Measurements from ENCODE around the gene ODF4.
"Not testable (repeated sequence)": the region's sequence is repeated elsewhere in the genome, so short reads cannot be mapped to it uniquely, and the experiment has no call there.

ODF4 gene

DNA sequence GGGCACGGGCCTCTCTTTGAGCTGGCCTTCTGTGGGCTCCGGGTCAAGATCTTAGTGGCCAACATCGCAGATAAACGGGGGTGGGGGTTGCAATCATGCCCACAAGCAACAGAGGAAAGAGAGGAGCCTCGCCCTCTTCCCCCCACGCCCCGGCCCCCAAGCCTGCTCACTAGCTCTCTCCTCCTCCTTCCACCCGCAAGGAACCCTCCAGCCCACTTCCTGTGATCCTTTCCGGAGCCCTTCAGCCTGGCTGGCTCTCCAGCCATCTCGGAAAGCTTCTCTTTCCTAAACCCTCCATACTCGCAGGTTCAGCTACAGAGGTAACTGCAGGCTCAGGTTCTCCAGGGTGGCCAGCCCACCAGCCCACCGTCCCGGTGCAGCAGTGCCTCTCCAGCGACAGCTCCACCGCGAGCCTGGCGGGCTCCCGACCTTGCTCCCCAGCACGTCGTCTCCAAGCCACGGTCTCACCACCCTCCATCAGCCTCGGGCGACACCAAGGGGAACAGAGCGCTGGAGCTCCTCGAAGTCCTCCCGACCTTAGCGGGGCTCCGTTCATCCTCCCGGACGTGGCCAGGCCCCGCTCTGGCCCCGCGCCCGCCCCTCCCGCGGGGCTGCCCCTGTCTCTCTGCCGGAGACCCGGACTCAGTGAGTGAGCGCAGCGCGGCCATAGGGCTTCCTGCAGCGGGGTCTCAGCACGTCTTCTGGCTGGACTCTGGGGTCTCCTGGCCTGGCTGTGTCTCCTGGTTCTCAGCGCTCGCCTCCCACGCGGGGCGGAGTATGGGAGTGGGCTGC is 12.9 kb upstream of the ODF4 start:
- peak; percentile 2 to 31 for DNase-seq

DNA sequence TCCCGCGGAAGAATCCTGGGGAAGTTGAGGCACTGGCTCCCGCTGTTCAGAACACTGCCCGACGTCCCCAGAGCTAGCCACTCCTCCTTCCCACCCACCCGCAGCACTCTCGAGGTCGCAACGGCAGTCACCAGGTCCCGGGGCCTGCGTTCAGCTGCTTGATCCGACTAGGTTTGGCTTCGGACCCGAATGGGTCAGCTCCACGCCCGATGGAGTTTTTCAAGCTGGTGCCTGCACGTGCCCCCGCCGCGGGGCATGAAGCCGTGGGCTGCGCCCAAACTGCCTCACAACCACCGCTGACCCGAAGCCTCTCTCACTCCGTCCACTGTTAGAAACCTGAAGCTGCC is 12.4 kb upstream of the ODF4 start:
- no peak for DNase-seq

DNA sequence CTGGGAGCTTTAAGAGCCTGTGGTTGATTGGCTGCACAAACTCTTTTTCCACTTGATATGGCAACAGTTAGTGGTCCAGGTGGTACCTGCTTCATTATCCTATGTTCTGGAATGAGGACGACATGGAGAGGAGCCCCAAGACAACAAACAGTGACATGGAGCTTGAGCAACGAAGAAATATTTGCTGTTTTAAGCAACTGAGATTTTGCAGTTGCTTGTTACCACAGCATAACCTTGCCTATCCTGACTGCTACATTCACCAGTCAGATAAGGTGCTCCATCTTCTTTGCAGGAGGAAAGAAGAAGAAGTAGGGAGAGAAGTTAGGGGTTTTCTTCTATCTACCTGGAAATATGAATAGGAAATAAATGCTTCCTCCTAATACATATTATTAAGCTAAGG is 7.5 kb upstream of the ODF4 start:
- no peak for DNase-seq

DNA sequence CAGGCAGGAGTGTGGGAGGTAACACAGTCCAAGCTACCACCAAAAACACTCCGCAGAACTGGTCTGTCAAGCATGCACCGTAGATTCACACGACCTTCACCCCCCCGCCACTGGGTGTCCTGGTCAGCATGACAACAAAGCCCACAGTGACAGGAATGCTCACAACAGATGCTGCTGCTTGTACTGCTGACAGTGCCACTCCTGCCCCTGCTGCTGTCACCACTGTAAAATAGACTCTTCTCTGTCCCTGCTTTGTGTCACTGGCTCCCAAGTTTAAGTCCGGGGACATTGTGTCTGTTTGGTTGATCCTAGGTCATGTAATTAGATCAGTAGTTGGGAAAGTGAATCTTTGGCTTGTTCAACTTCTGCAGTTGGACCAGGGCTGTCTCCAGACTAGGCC is 7.0 kb upstream of the ODF4 start:
- DNase-seq, result no peak

DNA sequence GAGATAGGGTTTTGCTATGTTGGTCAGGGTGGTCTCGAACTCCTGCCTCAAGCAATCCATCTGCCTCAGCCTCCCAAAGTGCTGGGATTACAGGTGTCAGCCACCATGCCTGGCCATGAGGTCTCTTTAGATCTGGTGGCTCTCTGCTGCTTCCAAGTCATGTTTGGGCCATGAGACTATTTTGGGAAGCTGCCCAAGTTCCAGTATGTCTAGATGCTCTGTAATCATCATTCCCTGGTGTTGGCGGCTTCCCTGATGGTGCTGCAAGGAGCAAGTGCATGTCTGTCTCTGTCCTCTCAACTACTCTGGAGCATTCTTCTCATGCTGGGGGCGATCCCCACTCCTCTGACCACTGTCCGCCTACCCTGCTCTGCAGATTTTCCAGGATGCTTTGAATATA is 6.4 kb upstream of the ODF4 start:
- no peak for DNase-seq

DNA sequence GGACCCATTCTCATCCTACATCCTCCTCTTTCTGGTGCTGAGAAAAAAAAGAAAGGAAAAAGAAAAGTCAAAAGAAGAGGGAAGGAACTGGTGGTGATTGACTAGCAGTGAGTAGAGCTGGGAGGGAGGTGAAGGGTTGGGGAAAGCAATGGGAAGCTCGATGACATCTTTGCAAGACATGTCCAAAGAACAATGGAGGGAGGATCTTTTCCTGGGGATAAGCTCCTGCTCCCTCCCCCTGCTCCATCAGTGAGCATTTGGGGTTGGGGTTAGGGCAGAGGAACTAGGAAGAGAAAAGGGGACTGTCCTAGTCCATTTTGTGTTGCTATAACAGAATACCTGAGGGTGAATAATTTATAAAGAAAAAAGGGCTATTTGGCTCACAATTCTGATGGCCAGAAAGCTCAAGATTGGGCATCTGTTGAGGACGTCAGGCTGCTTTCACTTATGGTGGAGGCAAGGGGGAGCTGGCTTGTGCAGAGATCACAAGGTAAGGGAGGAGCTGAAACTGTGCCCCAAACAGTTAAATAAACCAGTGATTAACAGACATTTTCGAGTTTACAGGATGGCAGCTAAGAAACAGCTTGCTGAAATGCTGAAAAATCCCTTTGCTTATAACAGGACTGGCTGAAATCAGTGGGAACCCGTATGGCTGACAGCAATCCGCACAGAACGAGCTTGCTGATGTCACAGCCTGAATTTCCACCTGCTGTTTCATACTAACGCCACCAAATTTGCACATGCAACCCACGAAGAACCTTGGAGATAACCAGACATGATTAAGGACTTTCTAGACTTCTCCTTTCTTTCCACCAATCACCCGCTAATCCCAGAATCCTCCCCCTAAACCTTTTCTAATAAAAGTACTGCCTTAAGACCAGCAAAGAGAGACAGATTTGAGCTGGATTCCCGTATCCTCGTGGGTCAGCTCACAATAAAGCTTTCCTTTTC is 1.6 kb upstream of the ODF4 start:
- DNase-seq, result no peak

DNA sequence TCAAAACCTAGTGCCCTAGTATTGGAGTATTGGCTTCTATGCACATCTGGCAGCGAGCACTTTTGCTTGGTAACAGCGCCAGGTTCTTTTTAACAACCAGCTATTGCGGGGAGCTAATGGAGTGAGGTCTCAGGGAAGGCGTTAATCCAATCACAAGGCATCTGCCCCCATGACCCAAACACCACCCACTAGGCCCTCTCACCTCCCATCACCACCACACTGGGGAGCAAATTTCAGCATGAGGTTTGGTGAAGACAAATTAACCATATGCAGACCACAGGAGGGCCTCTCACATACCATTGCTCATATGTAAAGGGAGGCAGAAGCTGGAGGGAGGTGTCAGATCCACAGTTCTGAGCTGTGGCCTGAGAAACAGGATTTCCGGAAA is 893 bp upstream of the ODF4 start:
- DNase-seq, result no peak

DNA sequence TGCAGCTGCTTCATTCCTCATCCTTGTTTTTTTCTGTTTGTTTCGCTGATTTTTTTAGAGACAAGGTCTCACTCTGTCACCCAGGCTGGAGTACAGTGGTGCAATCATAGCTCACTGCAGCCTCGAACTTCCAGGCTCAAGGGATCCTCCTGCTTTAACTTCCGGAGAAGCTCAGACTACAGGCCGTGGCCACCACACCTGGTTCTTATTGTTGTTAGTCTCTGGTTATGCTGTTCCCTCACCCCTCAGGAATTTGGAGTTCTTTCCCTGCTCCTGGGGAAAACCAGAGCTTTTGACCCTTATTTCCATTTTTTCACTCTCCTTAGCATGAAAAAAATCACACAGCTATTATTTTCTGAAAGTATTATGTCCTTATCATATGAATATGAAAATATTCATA is 1.8 kb downstream of the ODF4 start:
- no peak for DNase-seq

DNA sequence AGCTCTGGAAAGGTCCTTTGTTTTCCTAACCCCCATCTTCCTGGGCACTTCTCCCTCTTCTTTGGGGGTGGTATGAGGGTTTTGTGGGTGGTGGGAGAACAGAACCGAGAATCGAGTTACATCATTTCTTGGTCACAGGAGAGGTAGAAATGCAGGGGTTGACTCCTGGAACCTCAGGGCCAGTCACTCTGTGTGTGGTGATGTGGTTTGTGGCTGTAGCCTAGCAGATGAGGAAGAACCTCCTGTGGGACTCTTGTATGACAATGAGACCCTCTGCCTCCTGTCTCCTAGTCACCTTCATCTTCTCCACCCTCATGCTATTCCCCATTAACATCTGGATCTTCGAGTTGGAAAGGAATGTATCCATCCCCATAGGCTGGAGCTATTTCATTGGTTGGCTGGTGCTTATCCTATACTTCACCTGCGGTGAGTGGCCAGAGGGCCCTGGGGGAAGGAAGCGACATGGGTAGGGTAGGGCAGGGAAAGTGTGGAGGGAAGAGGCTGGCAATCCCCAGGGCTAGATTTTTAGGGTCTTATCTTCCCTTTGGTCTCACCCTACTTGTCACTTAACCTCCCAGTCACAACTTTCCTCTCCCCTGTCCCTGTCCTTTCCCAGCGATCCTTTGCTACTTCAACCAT is 5.5 kb downstream of the ODF4 start:
- no peak for DNase-seq

DNA sequence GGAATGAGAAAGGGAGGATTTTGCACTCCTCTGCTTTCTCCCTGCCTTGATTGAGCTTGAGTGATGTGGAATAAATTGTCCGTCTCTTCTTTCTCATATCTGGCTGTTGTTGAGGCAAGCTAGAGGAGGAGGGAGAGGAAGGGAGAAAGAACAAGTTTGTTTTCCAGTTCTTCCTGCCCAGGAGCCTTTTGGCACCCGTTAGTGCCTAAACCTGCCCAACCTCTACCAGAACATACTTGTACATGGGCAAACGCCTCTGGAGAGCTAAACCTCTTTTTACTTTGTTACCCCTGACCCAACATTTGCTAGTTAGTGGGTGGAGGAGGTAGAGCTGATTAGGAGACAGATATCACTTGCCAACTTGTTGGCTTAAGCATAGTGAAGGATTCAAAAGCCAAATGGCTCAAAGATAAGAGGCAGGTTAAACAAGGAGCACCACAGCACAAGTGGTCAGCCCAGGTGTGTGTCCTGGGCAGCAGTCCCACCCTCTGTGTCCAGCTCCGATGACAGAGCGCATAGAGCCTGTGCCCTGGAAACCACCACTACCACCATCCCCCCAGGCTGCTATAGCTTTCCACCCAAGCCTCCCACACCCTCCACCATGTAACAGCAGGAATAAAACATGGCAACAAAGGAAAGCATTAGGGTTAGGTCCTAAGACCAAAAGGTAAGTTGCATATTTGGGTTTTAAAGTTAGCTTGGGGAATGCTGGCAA is 6.5 kb downstream of the ODF4 start:
- DNase-seq, result no peak

DNA sequence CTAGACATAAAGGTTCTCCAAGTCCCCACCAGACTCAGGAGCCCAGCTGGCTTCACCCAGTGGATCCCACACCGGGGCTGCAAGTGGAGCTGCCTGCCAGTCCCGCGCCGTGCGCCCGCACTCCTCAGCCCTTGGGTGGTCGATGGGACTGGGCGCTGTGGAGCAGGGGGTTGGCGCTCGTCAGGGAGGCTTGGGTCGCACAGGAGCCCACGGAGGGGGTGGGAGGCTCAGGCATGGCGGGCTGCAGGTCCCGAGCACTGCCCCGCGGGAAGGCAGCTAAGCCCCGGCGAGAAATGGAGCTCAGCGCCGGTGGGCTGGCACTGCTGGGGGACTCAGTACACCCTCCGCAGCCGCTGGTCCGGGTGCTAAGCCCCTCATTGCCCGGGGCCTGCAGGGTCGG is 7.4 kb downstream of the ODF4 start:
- not testable (repeated sequence) for DNase-seq

DNA sequence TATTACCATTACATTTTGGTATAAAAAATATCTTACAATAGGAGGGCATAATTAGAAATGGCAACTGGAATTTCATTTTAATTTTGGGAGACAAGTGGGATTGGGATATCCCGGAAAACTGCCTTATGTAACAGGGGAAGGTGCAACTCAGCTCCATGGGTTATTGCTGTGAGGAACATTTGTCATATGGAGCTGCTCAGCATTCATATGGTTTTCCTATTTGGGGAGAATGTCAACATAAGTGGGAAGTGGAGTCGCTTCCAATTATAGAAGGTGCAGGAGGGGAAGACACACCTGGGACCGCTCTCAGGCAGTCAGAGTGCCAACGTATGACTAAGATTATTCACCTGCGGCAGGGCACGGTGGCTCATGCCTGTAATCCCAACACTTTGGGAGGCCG is 10.7 kb downstream of the ODF4 start:
- no peak for DNase-seq

DNA sequence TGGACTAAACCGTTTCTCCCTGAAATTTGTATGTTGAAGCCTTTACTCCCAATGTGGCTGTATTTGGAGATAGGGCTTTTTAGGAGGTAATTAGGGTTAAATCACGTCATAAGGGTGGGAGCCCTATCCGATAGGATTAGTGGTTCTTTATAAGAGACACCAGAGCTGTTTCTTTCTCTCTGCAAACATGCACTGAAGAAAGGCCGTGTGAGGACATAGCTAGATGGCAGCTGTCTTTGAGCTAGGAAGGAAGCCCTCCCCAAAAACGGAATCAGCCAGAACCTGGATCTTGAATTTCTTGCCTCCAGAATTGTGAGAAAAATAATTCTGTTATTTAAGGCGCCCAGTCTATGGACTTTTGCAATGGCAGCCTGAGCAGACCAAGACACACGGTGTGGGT is 14.1 kb downstream of the ODF4 start:
- DNase-seq, result no peak

DNA sequence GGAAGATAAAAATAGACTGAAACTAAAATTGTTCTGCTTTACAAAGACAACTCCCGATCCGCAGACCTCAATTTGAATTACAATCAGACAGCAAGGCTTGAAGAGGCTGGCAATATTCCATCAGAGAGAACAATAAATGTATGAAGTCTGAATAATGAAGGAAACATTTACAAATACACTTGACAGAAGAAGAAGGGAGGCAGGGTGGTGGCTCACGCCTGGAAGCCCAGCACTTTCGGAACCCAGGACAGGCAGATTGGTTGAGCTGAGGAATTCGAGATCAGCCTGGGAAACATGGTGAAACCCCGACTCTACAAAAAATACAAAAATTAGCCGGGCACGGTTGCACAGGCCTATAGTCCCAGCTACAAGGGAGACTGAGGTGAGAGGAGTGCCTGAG is 14.6 kb downstream of the ODF4 start:
- DNase-seq, result no peak

DNA sequence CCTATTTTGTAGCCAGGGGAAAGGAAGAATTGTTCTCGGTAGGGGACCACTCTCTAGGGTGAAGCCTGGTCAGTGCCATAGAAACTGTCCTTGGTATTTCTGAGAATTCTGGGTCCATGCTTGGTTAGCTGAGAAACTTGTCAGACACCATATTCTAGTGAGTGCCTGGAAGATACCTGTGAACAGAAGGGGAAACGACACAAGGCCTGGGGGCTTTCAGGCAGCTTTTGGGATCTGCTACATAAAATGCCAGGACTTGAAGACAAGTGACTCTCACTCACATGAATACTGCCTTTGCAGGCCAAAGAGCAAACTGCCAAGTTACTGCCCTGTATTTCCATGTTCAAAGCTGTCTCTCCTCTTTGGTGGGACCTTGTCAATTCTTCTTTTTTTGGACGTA is 18.3 kb downstream of the ODF4 start:
- no peak for DNase-seq

DNA sequence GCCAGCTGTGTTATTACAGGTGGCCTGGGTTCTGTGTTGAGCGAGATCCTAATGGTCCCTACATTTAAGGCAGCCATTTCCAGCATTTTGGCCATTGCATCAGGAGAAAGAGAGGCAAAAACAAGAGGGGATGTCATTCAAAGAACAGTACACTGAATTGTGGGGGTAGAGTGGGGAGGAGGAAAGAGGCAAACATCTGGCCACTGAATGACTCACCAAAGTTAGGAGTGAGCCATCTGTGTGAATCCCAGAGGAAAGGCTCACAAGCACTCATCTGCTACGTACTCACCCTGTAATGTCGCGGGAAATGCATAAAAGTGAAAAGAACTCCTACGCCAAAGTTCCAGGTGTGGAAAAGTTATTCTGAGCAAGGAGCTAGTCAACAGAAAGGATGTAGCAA is 20.1 kb downstream of the ODF4 start:
- no peak for DNase-seq

DNA sequence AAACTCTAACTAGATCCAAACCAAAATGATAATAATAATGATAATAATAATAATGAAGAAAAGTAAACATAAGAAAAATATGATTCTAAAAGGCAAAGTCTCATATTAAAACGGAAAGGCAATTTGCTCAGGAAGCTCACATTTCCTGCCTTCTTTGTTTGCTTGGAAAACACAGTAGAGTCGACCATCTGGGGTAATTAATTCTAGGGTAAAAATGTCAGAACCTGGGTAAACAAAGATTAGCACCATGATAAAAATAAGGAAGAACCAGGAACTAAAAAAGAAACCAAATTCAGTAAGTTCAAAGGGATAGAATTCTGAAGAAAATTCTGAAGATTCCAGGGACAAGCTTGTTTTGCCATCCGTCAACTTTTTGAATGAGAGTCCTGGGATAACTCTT is 20.6 kb downstream of the ODF4 start:
- DNase-seq, result no peak

DNA sequence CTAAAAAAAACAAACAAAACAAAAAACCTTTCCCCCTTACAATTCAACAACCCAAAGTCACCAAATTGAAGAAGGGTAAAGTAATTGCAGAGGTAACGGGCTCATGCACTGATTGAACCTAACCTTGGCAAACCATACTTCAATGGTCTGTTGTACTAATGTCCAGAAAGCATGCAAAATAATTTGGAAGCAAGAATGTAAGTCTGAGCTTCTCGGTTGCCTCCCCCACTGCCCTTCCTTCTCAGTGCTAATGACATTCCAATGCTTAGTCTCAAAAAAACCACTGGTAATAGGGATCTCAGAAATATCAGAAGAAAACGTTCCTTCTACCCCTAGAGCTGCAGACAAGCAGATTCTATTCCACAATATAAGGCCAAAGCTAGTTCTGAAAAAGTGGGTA is 21.1 kb downstream of the ODF4 start:
- DNase-seq, result no peak

DNA sequence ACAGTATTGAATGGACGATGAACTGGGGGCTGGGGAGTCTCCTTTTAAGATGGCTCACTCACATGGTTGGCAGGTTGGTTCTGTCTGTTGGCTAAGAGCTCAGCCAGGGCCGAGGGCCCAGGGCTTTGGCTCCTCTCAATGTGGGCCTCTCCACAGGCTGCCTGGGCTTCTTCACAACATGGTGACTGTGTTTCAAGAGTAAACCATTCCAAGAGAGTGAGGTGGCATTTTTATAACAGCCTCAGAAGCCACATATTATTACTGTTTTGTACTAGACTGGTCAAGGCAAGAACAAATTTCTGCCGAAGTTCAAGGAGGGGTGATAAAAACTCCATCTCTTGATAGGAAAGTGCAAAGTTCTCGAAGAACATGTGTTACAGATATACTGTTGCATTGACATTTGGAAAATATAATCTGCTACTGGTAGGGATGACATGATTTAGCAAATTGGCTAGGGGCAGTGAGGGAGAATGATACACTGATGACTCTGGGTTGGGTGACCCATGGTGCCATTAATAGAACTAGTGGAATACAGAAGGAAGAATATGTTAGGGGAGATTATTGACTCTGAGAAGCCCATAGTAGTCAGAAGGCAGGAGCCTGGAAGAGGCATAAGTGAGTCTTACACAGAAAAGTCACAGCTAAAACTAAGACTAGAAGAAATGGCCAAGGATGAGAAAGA is 23.2 kb downstream of the ODF4 start:
- DNase-seq, result no peak

DNA sequence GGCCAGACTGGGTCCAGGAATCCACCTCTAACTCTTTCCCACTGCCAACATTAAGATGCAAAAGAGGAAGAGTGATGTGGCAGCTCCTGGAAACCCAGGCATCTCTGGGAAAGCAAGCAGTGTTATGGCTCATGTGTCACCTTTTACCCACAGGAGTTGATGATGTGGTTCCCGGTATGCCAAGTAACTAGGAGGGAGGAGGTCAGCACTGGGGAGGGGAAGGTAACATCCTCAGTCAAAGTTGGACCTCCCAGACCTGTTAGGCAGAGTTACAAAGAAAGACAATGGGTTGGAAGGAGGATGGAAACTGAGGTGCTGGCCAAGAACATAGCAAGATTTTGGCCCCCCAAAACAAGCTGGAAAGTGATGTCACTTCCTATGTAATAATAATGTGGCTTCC is 25.5 kb downstream of the ODF4 start:
- DNase-seq, result no peak

DNA sequence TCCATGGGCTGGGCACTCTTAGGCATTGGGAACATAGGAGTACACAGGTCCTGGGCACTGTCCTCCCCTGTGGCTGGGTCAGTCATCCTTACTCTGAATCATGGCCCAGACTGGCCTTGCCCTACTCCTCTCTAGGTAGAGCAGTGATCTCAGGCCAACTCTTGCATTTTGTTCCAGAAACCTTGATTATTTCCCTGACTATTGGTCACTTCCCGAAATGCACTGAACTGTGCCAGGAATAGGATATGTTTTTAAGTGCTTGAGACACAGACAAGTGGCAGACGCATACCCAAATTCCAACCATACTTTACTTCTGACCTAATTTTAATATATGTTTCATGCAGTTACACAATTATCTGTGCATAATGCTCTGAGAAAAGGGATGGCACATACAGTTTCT is 26.6 kb downstream of the ODF4 start:
- DNase-seq, result no peak

DNA sequence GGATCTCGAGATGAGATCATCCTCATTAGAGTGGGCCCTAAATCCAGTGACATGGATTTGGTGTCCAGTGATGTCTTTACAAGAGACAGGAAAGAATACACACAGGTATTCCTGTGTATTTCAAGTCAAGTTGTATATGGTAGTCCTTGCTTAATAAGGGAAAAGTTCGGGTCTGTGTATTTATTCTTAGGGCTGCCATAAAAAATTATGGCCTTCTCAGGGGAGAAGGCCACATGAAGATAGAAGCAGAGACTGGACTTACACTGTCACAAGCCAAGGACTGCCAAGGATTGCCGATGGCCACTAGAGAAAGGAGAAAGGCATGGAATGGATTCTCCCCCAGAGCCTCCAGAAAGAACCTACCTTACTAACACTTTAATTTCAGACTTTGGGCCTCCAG is 28.6 kb downstream of the ODF4 start:
- DNase-seq, result no peak

DNA sequence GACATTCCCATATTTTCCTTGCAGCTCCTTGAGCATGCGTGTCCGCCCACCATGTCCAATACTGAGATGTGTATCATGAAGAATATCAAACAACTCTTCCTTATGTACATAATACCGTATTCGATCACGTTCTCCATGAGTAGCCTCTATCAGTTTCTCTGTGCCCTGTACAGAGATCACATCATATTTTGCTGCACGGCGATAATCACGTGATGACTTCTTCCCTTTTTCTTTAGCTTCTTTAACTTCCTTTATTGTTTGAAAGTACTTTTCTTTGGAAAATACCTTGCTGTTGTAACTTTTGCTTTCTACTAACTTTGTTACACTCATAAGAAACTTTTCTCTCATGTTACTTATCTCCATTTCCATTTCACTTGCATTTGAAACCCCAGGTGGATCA is 30.3 kb downstream of the ODF4 start:
- DNase-seq, result peak in 1 of 2 experiments; percentile 1
